GM12873 (cell line): ENCODE results near the gene UAP1L1.

Experiments used
- TF ChIP-seq, protein P1 (sequence below): IDR thresholded peaks from 2 replicates; pipeline ENCODE4 v1.5.1; 2012; ENCODE audit warnings: low read depth, mild to moderate bottlenecking, moderate library complexity, low read length, control low read depth; ENCODE audit not compliant: insufficient read depth; ENCODE audit errors: missing control alignments

UAP1L1 gene

DNA sequence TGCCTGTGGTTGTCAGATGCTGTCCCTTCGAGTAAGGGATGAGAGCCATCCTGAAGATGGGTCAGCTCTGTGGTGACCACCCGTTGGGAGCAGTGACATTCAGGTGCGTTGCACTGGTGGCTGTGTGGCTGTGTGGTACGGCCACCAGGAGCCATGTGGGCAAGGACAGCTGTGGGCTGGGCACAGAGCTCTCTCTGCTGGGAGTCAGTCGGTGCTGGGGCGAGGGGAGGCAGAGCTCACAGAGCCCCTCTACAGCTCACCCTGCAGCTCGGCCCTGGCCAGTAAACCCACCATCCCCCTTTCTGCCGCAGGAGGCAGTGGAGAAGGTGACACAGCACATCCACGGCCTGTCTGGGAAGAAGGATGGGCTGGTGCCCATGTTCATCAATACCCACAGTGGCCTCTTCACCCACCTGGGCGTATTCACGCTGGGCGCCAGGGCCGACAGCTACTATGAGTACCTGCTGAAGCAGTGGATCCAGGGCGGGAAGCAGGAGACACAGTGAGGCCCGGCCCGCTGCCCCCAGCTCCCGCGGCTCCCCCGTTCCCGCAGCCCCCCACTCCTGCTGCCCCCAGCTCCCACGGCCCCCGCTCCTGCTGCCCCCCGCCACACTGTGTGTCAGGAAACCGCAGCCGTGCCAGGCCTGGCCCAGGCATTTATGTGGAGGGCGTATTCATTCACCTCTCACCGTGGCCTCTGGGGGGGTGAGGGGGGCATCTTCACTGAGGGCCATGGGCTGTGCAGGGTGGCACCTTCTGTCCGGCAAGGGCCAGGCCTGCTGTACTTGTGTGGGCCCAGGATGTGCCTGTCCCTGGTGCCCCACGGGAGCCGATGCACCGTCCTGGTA is 28.7 kb downstream of the UAP1L1 start:
- TF ChIP-seq, protein P1, sequence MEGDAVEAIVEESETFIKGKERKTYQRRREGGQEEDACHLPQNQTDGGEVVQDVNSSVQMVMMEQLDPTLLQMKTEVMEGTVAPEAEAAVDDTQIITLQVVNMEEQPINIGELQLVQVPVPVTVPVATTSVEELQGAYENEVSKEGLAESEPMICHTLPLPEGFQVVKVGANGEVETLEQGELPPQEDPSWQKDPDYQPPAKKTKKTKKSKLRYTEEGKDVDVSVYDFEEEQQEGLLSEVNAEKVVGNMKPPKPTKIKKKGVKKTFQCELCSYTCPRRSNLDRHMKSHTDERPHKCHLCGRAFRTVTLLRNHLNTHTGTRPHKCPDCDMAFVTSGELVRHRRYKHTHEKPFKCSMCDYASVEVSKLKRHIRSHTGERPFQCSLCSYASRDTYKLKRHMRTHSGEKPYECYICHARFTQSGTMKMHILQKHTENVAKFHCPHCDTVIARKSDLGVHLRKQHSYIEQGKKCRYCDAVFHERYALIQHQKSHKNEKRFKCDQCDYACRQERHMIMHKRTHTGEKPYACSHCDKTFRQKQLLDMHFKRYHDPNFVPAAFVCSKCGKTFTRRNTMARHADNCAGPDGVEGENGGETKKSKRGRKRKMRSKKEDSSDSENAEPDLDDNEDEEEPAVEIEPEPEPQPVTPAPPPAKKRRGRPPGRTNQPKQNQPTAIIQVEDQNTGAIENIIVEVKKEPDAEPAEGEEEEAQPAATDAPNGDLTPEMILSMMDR: no peak

DNA sequence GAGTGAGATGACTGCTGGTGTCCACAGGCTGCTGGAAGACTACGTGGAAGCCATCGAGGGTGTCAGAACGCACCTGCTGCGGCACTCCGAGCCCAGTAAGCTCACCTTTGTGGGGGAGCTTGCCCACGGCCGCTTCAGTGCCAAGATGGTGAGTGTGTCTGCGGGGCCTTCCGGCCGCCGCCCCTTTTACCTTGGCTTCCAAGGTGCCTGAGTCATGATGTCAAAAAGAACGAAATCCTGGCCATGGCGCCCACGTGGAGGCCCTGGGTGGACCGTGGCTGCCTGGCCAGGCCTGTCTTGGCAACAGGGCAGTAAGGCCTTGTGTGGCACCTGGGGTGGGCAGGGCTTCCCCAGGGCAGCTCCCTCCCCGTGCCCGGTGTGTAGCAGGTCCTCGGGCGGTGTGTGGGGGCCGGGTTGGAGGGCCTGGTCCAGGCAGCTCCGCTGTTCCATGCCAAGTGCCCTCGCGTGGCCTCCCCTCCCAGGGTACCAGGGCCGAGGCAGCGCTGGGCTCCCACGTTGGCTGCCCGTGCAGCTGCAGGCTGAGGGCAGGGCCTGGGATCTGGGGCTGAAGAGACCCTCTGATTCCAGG is 29.4 kb downstream of the UAP1L1 start:
- TF ChIP-seq, protein P1: no peak

DNA sequence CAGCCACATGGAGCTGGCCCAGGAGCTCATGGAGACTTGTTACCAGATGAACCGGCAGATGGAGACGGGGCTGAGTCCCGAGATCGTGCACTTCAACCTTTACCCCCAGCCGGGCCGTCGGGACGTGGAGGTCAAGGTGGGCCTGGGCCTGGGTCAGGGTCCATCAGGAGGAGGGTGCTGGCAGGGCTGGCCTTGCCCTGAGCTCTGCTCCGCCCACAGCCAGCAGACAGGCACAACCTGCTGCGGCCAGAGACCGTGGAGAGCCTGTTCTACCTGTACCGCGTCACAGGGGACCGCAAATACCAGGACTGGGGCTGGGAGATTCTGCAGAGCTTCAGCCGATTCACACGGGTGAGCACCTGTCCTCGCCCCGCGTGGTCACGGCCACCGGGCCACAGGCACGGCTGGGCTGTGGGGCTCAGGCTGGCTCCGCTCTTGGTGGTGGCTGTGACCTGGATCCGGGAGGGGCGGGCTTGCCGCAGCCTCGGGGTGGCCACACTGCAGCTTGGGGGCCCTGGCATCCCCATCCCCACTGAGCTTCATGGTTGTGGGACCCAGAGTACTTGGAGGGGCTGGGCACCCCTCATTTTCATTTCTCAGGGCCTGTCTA is 30.1 kb downstream of the UAP1L1 start:
- TF ChIP-seq, protein P1: no peak

DNA sequence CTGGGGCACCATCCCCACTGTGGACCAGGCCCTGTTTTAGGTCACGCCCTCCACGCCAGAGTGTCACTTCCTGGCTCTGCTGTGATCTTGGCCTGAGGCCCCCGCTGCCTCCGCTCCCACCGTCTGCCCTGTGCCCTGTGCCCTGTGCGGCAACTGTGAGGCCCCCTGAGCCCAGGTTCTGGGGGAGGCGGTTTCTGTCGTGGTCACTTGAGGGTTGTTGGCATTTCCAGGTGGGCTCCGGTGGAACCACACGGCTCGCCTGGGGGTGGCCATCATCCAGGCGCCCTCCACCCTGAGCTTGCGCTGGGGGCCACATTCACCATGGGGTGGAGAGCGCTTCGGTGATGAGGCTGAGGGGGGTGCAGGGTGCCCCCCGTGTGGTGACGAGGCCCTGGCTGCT is 30.7 kb downstream of the UAP1L1 start:
- TF ChIP-seq, protein P1: no peak

DNA sequence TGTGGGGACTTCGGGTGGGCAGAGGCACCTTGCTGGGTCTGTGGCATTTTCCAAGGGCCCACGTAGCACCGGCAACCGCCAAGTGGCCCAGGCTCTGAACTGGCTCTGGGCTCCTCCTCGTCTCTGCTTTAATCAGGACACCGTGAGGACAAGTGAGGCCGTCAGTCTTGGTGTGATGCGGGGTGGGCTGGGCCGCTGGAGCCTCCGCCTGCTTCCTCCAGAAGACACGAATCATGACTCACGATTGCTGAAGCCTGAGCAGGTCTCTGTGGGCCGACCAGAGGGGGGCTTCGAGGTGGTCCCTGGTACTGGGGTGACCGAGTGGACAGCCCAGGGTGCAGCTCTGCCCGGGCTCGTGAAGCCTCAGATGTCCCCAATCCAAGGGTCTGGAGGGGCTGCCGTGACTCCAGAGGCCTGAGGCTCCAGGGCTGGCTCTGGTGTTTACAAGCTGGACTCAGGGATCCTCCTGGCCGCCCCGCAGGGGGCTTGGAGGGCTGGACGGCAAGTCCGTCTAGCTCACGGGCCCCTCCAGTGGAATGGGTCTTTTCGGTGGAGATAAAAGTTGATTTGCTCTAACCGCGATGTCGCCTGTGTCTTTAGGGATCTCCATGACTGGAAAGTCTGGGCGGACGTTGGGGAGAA is 31.4 kb downstream of the UAP1L1 start:
- TF ChIP-seq, protein P1: no peak

DNA sequence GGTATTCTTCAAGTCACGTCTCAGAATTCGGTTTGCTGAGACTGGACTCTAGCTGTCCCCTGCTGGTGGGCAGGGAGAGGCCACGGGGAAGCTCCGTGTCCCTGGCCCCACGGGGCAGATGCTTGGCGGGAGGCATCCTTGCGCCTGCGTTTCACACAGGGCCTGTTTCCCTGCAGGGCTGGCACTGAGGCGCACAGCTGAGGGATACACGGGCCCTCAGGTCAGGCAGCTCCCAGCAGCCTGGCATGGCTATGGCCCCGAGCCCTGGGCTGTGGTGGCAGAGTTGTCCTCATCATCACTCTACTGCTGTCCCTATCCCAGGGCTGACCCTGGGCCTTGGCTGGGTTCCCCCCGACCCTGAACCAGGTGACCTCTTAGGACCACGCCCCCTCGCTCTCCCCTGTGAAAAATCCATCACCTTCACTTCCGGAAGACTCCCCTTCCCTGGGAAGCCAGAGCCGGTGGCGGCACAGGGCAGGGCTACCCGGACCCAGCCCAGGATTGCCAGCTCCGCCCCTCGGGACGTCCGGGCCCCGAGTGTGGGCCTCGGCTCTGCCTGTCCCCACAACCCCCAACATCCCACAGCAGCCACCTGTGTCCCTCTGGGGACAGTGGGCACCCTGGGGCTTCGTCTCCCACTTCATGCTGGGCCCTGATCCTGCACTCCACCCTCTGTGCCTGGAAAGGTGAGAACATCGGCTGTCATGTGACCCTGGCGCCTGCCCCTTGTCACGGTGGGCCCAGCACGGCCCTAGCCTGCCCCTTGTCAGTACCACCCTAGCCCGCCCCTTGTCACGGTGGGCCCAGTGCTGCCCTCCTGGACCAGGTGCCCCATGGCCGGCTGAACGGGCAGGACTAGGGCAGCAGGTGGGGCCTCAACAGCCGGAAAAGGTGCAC is 32.2 kb downstream of the UAP1L1 start:
- TF ChIP-seq, protein P1: no peak
